A549 treated with Mapracorat at 1 μM for 4 hours (cell line): ENCODE results near the gene KLHL9. TPM values are rescaled to one million over a fixed set of nuclear protein-coding genes. Genes with fewer than 3 reads are reported as not detected.

Experiments used
- total RNA-seq: library from RNA; stranded (reverse); fragments of 200-300 nt; extraction: Qiagen RNA extraction; gene quantifications from 5 replicates; pipeline ENCODE4 v1.2.3, GENCODE V29; 2022

Gene KLHL9, protein sequence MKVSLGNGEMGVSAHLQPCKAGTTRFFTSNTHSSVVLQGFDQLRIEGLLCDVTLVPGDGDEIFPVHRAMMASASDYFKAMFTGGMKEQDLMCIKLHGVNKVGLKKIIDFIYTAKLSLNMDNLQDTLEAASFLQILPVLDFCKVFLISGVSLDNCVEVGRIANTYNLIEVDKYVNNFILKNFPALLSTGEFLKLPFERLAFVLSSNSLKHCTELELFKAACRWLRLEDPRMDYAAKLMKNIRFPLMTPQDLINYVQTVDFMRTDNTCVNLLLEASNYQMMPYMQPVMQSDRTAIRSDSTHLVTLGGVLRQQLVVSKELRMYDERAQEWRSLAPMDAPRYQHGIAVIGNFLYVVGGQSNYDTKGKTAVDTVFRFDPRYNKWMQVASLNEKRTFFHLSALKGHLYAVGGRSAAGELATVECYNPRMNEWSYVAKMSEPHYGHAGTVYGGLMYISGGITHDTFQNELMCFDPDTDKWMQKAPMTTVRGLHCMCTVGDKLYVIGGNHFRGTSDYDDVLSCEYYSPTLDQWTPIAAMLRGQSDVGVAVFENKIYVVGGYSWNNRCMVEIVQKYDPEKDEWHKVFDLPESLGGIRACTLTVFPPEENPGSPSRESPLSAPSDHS
- total RNA-seq: 14.0 to 19.9 TPM (median 18.3 TPM) in 5 replicates

DNA sequence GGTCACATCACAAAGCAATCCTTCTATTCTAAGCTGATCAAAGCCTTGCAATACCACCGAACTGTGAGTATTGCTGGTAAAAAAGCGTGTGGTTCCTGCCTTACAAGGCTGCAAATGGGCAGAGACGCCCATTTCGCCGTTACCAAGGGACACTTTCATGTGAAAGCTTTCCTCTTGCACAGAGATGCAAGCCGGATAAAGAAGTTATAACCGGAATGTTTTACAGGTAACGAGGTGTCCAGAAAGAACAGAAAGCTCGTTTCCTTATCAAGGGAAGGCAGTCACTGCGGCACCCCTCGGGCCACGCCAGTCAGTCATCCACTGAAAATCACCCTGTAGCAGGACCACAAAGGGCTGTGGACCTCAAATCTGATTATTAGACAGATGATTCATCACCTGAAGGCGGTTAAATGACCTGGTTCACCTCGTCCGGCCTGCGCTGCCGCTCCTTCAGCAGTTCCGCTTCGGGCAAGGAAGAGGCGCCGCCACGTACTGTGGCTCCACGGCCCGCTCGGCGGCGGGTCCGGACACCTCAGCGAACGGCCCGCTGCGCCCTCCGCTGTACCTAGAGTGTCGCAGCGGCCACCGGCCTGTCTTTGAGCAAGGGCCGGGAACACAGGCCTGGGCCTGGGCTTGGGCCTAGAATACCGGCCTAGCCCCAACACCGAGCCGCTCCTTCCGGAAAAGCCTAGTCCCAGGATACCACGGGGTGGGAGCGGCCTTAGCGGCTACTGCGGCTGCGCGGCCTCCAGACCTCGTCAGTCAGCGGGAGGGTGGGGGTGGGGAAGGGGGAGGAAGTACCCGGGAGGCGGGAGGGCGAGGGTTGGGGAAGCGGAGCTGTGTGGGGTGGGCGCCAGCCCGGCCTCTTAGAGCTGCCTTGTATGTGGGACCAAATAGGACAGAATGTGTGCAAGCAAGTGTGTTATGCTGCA, at the start of gene KLHL9:
Gene KLHL9 (minus strand): TSS at position 704 of the 932 bp plus-strand sequence. CDS start 545 bp downstream, at position 159.

GRCh38 chr9:21367957-21368356, 32.8 kb upstream of the KLHL9 start, which contains the start of gene IFNA13:
Gene IFNA13, minus strand, starts transcription at chr9:21368057. Its CDS starts 47 bp downstream, at chr9:21368010.

DNA sequence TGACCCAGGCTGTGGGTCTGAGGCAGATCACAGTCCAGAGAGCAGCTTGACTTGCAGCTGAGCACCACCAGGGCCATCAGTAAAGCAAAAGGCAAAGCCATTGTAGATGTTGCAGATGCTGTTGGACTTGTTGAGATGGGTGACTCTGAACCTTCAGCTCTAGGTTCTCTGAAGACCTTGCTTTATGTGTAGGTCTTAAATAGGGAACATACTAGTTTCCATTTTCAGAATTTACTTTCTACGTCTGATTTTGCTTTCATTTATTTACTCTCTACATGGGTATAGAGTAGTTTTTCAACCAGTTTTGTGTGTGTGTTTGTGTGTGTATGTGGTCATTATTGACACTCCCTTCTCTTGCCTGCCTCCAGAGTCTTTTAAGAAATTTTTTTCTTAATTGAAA, 15.6 kb upstream of the KLHL9 start, which contains the start of gene IFNA6:
Gene IFNA6 (minus strand): TSS at position 101 of the 400 bp plus-strand sequence. CDS start 0 bp downstream, at position 101.

DNA sequence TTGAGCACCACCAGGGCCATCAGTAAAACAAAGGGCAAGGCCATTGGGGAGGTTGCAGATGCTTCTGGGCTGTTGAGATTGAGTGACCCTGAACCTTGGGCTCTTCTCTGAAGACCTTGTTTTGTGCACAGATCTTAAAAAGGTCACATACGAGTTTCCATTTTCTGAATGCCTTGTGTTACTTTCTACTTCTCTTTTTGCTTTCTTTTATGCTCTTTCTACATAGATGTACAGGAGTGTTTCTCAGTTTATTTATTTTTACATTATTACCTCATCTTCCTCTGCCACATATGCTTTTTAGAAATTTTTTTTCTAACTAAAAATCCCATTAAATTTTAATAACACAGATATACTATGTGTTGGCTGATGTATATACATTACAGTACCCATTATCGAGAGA, 30.0 kb downstream of the KLHL9 start, which contains the start of gene IFNA5:
Gene IFNA5 (minus strand): TSS at position 101 of the 400 bp plus-strand sequence. CDS start 57 bp downstream, at position 44.

Other genes starting within 250 kb of the KLHL9 start
- not detected in 5 replicates for gene IFNW1, start 193.6 kb downstream of the KLHL9 start, total RNA-seq
- not detected in 5 replicates for gene IFNA21, start 168.7 kb downstream of the KLHL9 start, total RNA-seq
- not detected in 5 replicates for gene IFNA4, start 147.8 kb downstream of the KLHL9 start, total RNA-seq
- not detected in 5 replicates for gene IFNA7, start 133.2 kb downstream of the KLHL9 start, total RNA-seq
- not detected in 5 replicates for gene IFNA10, start 128.3 kb downstream of the KLHL9 start, total RNA-seq
- not detected in 5 replicates for gene IFNA16, start 118.1 kb downstream of the KLHL9 start, total RNA-seq
- not detected in 5 replicates for gene IFNA17, start 107.2 kb downstream of the KLHL9 start, total RNA-seq
- gene IFNA14, start 95.4 kb downstream of the KLHL9 start, total RNA-seq: not detected in 5 replicates
- gene IFNA5, start 30.1 kb downstream of the KLHL9 start, total RNA-seq: not detected in 5 replicates
- gene IFNA6, start 15.5 kb upstream of the KLHL9 start, total RNA-seq: not detected in 5 replicates
- not detected in 5 replicates for gene IFNA13, start 32.7 kb upstream of the KLHL9 start, total RNA-seq
- gene IFNA2, start 50.0 kb upstream of the KLHL9 start, total RNA-seq: not detected in 5 replicates
- not detected in 5 replicates for gene IFNA8, start 73.7 kb upstream of the KLHL9 start, total RNA-seq
- gene IFNA1, start 105.0 kb upstream of the KLHL9 start, total RNA-seq: not detected in 5 replicates
- 0.81 to 1.8 TPM (median 0.99 TPM) in 5 replicates for gene IFNE, start 146.9 kb upstream of the KLHL9 start, total RNA-seq